GM23338 (cell line): ENCODE data around the gene PERM1. TPM values are rescaled to one million over a fixed set of nuclear protein-coding genes. Genes with fewer than 3 reads are reported as not detected.
A peak's percentile ranks its signal among the peaks of the same experiment; 100 is the strongest.

Experiments
- ATAC-seq: fragments of 200-7000 bp; cut with Tn5 transposase; 3 replicates; pipeline ENCODE4 v1.9.1; 2020
- DNase-seq: peaks from one replicate; pipeline ENCODE4 v3.0.0-alpha.2; 2015; ENCODE audit warnings: low spot score
- H2AFZ ChIP-seq: fragments of 200-600 bp; sonication (generic); 2 replicates; pipeline ENCODE4 v1.8.0; 2016; ENCODE audit warnings: antibody characterized with exemption, mild to moderate bottlenecking, moderate library complexity
- H3F3A ChIP-seq: fragments of 200-600 bp; sonication (generic); replicated peaks from 2 replicates; pipeline ENCODE4 v1.8.0; 2017; ENCODE audit warnings: antibody characterized with exemption, mixed run types, low read depth
- H3K27ac ChIP-seq: fragments of 200-600 bp; sonication (generic); 2 replicates; pipeline ENCODE4 v1.6.1; 2016; ENCODE audit warnings: low read depth
- H3K27me3 ChIP-seq: fragments of 200-600 bp; sonication (generic); 2 replicates; pipeline ENCODE4 v1.8.0; 2016; ENCODE audit warnings: mild to moderate bottlenecking, mixed run types, moderate library complexity; ENCODE audit not compliant: insufficient read depth
- H3K36me3 ChIP-seq: fragments of 200-600 bp; sonication (generic); 2 replicates; pipeline ENCODE4 v1.8.0; 2016; ENCODE audit warnings: mild to moderate bottlenecking; ENCODE audit not compliant: insufficient read depth
- H3K4me1 ChIP-seq: fragments of 200-600 bp; sonication (generic); 2 replicates; pipeline ENCODE4 v1.8.0; 2016; ENCODE audit warnings: mild to moderate bottlenecking, moderate library complexity; ENCODE audit not compliant: insufficient read depth
- H3K4me2 ChIP-seq: fragments of 200-600 bp; sonication (generic); 2 replicates; pipeline ENCODE4 v1.7.1; 2017; ENCODE audit warnings: mixed run types
- H3K4me3 ChIP-seq: fragments of 200-600 bp; sonication (generic); 2 replicates; pipeline ENCODE4 v1.6.1; 2016; ENCODE audit warnings: mixed run types
- H3K79me2 ChIP-seq: fragments of 200-600 bp; sonication (generic); replicated peaks from 2 replicates; pipeline ENCODE4 v1.8.0; 2017; ENCODE audit warnings: mild to moderate bottlenecking; ENCODE audit not compliant: insufficient read depth
- H3K9me2 ChIP-seq: fragments of 200-600 bp; sonication (generic); 2 replicates; pipeline ENCODE4 v1.8.0; 2017; ENCODE audit not compliant: insufficient read depth
- H4K20me1 ChIP-seq: fragments of 200-600 bp; sonication (generic); replicated peaks from 2 replicates; pipeline ENCODE4 v1.8.0; 2017; ENCODE audit warnings: mild to moderate bottlenecking; ENCODE audit not compliant: insufficient read depth
- H3K27ac Mint-ChIP-seq: 2 replicates; pipeline ENCODE4 v1.8.0; 2020; ENCODE audit warnings: inconsistent platforms, mild to moderate bottlenecking, moderate library complexity, mixed read lengths
- H3K27me3 Mint-ChIP-seq: 3 replicates; pipeline ENCODE4 v1.8.0; 2022; ENCODE audit warnings: low read depth, mild to moderate bottlenecking, moderate library complexity, mixed read lengths, inconsistent platforms; ENCODE audit not compliant: insufficient read depth, poor library complexity
- H3K36me3 Mint-ChIP-seq: 3 replicates; pipeline ENCODE4 v1.8.0; 2021; ENCODE audit warnings: low read depth, mild to moderate bottlenecking, inconsistent platforms, moderate library complexity, mixed read lengths
- H3K4me1 Mint-ChIP-seq: 3 replicates; pipeline ENCODE4 v1.8.0; 2020; ENCODE audit warnings: mild to moderate bottlenecking, inconsistent platforms, mixed read lengths
- H3K4me3 Mint-ChIP-seq: 3 replicates; pipeline ENCODE4 v1.8.0; 2021; ENCODE audit warnings: moderate library complexity, mild to moderate bottlenecking, inconsistent platforms, mixed read lengths
- H3K9me3 Mint-ChIP-seq: 3 replicates; pipeline ENCODE4 v1.8.0; 2020; ENCODE audit warnings: moderate library complexity, mild to moderate bottlenecking, inconsistent platforms, mixed read lengths
- CREB1 ChIP-seq: fragments of 250-450 bp; sonication (Bioruptor Pico); IDR thresholded peaks from 2 replicates; pipeline ENCODE4 v1.5.0; 2020; ENCODE audit warnings: low read depth, mild to moderate bottlenecking, moderate library complexity
- ETS1 ChIP-seq: IDR thresholded peaks from 2 replicates; pipeline ENCODE4 v1.6.1; 2016; ENCODE audit warnings: antibody characterized with exemption
- EZH2phosphoT487 ChIP-seq: fragments of 200-600 bp; sonication (generic); IDR thresholded peaks from one replicate; pipeline ENCODE4 v1.8.1; 2018; ENCODE audit warnings: antibody characterized with exemption; ENCODE audit not compliant: unreplicated experiment
- JUNB ChIP-seq: IDR thresholded peaks from one replicate; pipeline ENCODE4 v1.6.1; 2016; ENCODE audit warnings: antibody characterized with exemption; ENCODE audit not compliant: unreplicated experiment
- NANOG ChIP-seq: IDR thresholded peaks from 2 replicates; pipeline ENCODE4 v1.6.1; 2016; ENCODE audit warnings: antibody characterized with exemption, borderline replicate concordance
- POLR2AphosphoS5 ChIP-seq: IDR thresholded peaks from 2 replicates; pipeline ENCODE4 v1.6.1; 2016; ENCODE audit warnings: antibody characterized with exemption, low read depth
- STAT1 ChIP-seq: IDR thresholded peaks from one replicate; pipeline ENCODE4 v1.6.1; 2016; ENCODE audit warnings: antibody characterized with exemption; ENCODE audit not compliant: unreplicated experiment
- ZNF114 ChIP-seq: fragments of 250-450 bp; sonication (Bioruptor Pico); IDR thresholded peaks from 2 replicates; pipeline ENCODE4 v1.5.0; 2020; ENCODE audit warnings: mild to moderate bottlenecking, moderate library complexity
- ZNF331 ChIP-seq: fragments of 250-450 bp; sonication (Bioruptor Pico); IDR thresholded peaks from 2 replicates; pipeline ENCODE4 v1.5.0; 2020; ENCODE audit warnings: low read depth, mild to moderate bottlenecking, moderate library complexity
- polyA plus RNA-seq: library from polyadenylated mRNA; unstranded; fragments of >200 nt; fragmentation: Nextera tagmentation; extraction: Ambion mirVana; gene quantifications from 2 replicates; pipeline ENCODE4 v1.2.1, GENCODE V29; 2016
- total RNA-seq: library from RNA; depleted of rRNA; stranded (reverse); fragments of >200 nt; shearing (Covaris generic); gene quantifications from 2 replicates; pipeline ENCODE4 v1.2.3, GENCODE V29; 2014
- TF ChIP-seq, protein P1 (sequence below): fragments of 250-450 bp; sonication (Bioruptor Pico); IDR thresholded peaks from 2 replicates; pipeline ENCODE4 v1.5.0; 2020; ENCODE audit warnings: mild to moderate bottlenecking, moderate library complexity
- TF ChIP-seq, protein P2 (sequence below): IDR thresholded peaks from one replicate; pipeline ENCODE4 v1.6.1; 2018; ENCODE audit warnings: antibody characterized with exemption; ENCODE audit not compliant: unreplicated experiment
- TF ChIP-seq, protein P3 (sequence below), 2 experiments: fragments of 200-600 bp in 1 of 2; sonication (generic) in 1 of 2; conservative IDR thresholded peaks; 2 replicates each; pipeline versions ENCODE4 v1.5.1 to v1.6.1; 2016 to 2017; ENCODE audit warnings: antibody characterized with exemption in 2 of 2, low read depth in 2 of 2, mild to moderate bottlenecking in 2 of 2, moderate library complexity in 1 of 2

Gene PERM1
- total and polyA plus RNA-seq, 2 experiments from 2014 or later = 1.1 TPM; not detected in 1

DNA sequence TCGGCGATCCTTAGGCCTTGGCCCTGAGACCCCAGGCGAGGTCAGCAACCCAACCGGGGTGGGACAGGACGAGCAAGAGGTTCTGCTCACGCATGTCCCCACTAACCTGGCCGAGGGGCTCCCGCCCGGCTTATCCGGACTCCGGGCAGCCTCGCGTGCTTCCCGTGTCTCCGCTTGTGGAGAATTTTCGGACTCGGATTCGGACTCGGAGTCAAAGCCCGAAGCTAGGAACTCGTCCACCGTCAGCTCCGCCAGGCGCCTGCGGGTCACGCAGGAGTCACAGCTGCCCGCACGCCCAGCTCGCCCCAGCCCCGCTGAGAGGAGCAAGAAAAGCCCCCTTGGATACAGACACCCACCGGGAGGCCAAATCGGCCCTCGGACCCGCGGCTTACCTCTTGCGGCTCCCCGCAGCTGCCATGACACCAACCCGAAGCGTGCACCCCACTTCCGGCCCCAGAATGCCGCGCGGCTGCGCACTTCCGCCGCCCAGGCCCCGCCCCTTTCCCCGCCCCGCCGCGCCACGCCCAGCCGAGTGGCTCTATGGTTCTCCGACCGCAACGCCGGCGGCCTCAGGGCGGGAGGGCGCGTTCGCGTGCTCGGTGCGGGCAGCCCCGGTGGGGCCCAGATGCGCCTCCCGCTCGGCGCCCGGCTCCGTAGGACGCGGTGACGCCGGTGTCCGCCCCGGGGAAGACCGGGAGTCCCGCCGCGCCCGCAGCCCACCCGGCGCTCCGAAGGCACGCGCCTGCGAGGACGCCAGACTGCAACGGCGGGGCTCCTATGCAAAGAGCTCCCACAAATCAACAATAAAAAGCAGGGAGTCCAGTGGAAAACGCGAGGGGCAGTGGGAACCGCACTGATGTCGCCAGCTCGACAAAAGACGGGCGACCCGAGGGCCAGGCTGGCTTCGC, 22.8 kb downstream of the PERM1 start, which contains the start of gene NOC2L:
Gene NOC2L (minus strand): TSS at position 434 of the 908 bp plus-strand sequence. CDS start 16 bp downstream, at position 418.
- Histone ChIP-seq H3K79me2 (peaks cover 18% of the 10 kb centered on the region), H2AFZ (peak within 1 kb of the TSS; percentile 90), H4K20me1 (peaks cover 4% of the 10 kb centered on the region; the same call in 1 of the 2 replicates), H3K4me1 (no peaks in the 10 kb centered on the region; the same call in 1 of the 2 replicates), H3K4me2 (peak within 1 kb of the TSS; percentile 100), H3K27ac (no peak within 1 kb of the TSS), H3K9me2 (no peaks in the 10 kb centered on the region), H3K36me3 (peaks cover 13% of the 10 kb centered on the region; the same call in 1 of the 2 replicates), H3K4me3 (peak within 1 kb of the TSS; percentile 97), H3K27me3 (peaks cover 11% of the 10 kb centered on the region), H3F3A (no peaks in the 10 kb centered on the region)
- peaks cover 8% of the 10 kb centered on the region for H3K4me1 Mint-ChIP-seq
- peak; percentile 91 for DNase-seq
- peaks cover 33% of the 10 kb centered on the region for H3K36me3 Mint-ChIP-seq
- TF ChIP-seq STAT1 (no peak), ETS1 (0 out of 2 replicates have a peak, but pooled peaks have one; percentile 41), ZNF331 (CRISPR knock-in tag) (no peak), ZNF114 (CRISPR knock-in tag) (no peak), CREB1 (CRISPR knock-in tag) (peak; percentile 52), POLR2AphosphoS5 (peak; percentile 58), NANOG (no peak), JUNB (no peak), EZH2phosphoT487 (no peak)
- TF ChIP-seq, protein P1, sequence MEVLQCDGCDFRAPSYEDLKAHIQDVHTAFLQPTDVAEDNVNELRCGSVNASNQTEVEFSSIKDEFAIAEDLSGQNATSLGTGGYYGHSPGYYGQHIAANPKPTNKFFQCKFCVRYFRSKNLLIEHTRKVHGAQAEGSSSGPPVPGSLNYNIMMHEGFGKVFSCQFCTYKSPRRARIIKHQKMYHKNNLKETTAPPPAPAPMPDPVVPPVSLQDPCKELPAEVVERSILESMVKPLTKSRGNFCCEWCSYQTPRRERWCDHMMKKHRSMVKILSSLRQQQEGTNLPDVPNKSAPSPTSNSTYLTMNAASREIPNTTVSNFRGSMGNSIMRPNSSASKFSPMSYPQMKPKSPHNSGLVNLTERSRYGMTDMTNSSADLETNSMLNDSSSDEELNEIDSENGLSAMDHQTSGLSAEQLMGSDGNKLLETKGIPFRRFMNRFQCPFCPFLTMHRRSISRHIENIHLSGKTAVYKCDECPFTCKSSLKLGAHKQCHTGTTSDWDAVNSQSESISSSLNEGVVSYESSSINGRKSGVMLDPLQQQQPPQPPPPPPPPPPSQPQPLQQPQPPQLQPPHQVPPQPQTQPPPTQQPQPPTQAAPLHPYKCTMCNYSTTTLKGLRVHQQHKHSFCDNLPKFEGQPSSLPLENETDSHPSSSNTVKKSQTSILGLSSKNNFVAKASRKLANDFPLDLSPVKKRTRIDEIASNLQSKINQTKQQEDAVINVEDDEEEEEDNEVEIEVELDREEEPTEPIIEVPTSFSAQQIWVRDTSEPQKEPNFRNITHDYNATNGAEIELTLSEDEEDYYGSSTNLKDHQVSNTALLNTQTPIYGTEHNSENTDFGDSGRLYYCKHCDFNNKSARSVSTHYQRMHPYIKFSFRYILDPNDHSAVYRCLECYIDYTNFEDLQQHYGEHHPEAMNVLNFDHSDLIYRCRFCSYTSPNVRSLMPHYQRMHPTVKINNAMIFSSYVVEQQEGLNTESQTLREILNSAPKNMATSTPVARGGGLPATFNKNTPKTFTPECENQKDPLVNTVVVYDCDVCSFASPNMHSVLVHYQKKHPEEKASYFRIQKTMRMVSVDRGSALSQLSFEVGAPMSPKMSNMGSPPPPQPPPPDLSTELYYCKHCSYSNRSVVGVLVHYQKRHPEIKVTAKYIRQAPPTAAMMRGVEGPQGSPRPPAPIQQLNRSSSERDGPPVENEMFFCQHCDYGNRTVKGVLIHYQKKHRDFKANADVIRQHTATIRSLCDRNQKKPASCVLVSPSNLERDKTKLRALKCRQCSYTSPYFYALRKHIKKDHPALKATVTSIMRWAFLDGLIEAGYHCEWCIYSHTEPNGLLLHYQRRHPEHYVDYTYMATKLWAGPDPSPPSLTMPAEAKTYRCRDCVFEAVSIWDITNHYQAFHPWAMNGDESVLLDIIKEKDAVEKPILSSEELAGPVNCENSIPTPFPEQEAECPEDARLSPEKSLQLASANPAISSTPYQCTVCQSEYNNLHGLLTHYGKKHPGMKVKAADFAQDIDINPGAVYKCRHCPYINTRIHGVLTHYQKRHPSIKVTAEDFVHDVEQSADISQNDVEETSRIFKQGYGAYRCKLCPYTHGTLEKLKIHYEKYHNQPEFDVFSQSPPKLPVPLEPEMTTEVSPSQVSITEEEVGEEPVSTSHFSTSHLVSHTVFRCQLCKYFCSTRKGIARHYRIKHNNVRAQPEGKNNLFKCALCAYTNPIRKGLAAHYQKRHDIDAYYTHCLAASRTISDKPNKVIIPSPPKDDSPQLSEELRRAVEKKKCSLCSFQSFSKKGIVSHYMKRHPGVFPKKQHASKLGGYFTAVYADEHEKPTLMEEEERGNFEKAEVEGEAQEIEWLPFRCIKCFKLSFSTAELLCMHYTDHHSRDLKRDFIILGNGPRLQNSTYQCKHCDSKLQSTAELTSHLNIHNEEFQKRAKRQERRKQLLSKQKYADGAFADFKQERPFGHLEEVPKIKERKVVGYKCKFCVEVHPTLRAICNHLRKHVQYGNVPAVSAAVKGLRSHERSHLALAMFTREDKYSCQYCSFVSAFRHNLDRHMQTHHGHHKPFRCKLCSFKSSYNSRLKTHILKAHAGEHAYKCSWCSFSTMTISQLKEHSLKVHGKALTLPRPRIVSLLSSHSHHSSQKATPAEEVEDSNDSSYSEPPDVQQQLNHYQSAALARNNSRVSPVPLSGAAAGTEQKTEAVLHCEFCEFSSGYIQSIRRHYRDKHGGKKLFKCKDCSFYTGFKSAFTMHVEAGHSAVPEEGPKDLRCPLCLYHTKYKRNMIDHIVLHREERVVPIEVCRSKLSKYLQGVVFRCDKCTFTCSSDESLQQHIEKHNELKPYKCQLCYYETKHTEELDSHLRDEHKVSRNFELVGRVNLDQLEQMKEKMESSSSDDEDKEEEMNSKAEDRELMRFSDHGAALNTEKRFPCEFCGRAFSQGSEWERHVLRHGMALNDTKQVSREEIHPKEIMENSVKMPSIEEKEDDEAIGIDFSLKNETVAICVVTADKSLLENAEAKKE (CRISPR knock-in tag) = no peak
- TF ChIP-seq, protein P2, sequence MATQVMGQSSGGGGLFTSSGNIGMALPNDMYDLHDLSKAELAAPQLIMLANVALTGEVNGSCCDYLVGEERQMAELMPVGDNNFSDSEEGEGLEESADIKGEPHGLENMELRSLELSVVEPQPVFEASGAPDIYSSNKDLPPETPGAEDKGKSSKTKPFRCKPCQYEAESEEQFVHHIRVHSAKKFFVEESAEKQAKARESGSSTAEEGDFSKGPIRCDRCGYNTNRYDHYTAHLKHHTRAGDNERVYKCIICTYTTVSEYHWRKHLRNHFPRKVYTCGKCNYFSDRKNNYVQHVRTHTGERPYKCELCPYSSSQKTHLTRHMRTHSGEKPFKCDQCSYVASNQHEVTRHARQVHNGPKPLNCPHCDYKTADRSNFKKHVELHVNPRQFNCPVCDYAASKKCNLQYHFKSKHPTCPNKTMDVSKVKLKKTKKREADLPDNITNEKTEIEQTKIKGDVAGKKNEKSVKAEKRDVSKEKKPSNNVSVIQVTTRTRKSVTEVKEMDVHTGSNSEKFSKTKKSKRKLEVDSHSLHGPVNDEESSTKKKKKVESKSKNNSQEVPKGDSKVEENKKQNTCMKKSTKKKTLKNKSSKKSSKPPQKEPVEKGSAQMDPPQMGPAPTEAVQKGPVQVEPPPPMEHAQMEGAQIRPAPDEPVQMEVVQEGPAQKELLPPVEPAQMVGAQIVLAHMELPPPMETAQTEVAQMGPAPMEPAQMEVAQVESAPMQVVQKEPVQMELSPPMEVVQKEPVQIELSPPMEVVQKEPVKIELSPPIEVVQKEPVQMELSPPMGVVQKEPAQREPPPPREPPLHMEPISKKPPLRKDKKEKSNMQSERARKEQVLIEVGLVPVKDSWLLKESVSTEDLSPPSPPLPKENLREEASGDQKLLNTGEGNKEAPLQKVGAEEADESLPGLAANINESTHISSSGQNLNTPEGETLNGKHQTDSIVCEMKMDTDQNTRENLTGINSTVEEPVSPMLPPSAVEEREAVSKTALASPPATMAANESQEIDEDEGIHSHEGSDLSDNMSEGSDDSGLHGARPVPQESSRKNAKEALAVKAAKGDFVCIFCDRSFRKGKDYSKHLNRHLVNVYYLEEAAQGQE = no peak
- TF ChIP-seq, protein P3, sequence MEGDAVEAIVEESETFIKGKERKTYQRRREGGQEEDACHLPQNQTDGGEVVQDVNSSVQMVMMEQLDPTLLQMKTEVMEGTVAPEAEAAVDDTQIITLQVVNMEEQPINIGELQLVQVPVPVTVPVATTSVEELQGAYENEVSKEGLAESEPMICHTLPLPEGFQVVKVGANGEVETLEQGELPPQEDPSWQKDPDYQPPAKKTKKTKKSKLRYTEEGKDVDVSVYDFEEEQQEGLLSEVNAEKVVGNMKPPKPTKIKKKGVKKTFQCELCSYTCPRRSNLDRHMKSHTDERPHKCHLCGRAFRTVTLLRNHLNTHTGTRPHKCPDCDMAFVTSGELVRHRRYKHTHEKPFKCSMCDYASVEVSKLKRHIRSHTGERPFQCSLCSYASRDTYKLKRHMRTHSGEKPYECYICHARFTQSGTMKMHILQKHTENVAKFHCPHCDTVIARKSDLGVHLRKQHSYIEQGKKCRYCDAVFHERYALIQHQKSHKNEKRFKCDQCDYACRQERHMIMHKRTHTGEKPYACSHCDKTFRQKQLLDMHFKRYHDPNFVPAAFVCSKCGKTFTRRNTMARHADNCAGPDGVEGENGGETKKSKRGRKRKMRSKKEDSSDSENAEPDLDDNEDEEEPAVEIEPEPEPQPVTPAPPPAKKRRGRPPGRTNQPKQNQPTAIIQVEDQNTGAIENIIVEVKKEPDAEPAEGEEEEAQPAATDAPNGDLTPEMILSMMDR (conservative IDR thresholded peaks at IDR 0.05; ENCODE audit: low read depth in 2 of 2) = no peak
- H3K27ac Mint-ChIP-seq = peak within 1 kb of the TSS; percentile 63
- H3K4me3 Mint-ChIP-seq = peak within 1 kb of the TSS; percentile 93
- peak; percentile 86 for ATAC-seq
- no peaks in the 10 kb centered on the region; the same call in 2 of the 3 replicates for H3K9me3 Mint-ChIP-seq
- peaks cover 30% of the 10 kb centered on the region for H3K27me3 Mint-ChIP-seq
